Panc1 (cell line): ENCODE data around the gene SATB2. TPM values are rescaled to one million over a fixed set of nuclear protein-coding genes. Genes with fewer than 3 reads are reported as not detected.

Source experiments
- ATAC-seq: fragments of 200-7000 bp; cut with Tn5 transposase; 2 replicates; pipeline ENCODE4 v1.9.1; 2020; ENCODE audit warnings: mild to moderate bottlenecking, moderate library complexity
- BruUV-seq: library from RNA; stranded (reverse); fragments of 400-500 nt; replicated peaks from 2 replicates; lab custom pipeline; 2021; lab: Mats Ljungman, UMichigan
- CTCF ChIA-PET: fragments of 300-600 bp; sonication (Branson Sonifier 250); formaldehyde crosslinking; loops from one replicate; lab custom pipeline; 2022; ENCODE audit warnings: antibody characterized with exemption; lab: Charles Lee
- POLR2A ChIA-PET: fragments of 300-600 bp; sonication (Branson Sonifier 250); formaldehyde crosslinking; loops from one replicate; lab custom pipeline; 2022; ENCODE audit warnings: antibody characterized with exemption; lab: Charles Lee
- DNase-seq: peaks from one replicate; pipeline ENCODE4 v3.0.0-alpha.2; 2010; ENCODE audit warnings: low read depth, low spot score
- H3K27ac ChIP-seq: 2 replicates; pipeline ENCODE4 v1.5.1; 2011; ENCODE audit warnings: mild to moderate bottlenecking, low read length, inconsistent platforms
- H3K27me3 ChIP-seq: fragments of 200-500 bp; sonication (Bioruptor generic); 2 replicates; pipeline ENCODE4 v1.6.0; 2014; ENCODE audit warnings: low read length, inconsistent platforms; ENCODE audit not compliant: control insufficient read depth, insufficient read depth
- H3K36me3 ChIP-seq: fragments of 200-500 bp; sonication (Bioruptor generic); 2 replicates; pipeline ENCODE4 v1.5.1; 2014; ENCODE audit warnings: inconsistent platforms, mild to moderate bottlenecking, low read length, moderate library complexity; ENCODE audit not compliant: control insufficient read depth, insufficient read depth
- H3K4me1 ChIP-seq: 2 replicates; pipeline ENCODE4 v1.5.1; 2011; ENCODE audit warnings: inconsistent platforms, mild to moderate bottlenecking, low read length, moderate library complexity; ENCODE audit not compliant: control insufficient read depth, insufficient read depth
- H3K4me3 ChIP-seq, 2 experiments: 2 replicates each; pipeline ENCODE4 v1.5.1; 2011 to 2012; ENCODE audit warnings: low read depth in 2 of 2, low read length in 2 of 2, mild to moderate bottlenecking in 2 of 2, inconsistent platforms in 1 of 2, moderate library complexity in 1 of 2
- H3K9me3 ChIP-seq: fragments of 200-500 bp; sonication (Bioruptor generic); 2 replicates; pipeline ENCODE4 v1.5.1; 2014; ENCODE audit warnings: low read depth, mild to moderate bottlenecking, inconsistent platforms, low read length, moderate library complexity; ENCODE audit not compliant: control insufficient read depth, insufficient read depth
- POLR2AphosphoS5 ChIP-seq: IDR thresholded peaks from 2 replicates; pipeline ENCODE4 v1.6.1; 2012; ENCODE audit warnings: mild to moderate bottlenecking, low read depth, low read length, moderate library complexity
- SIN3A ChIP-seq: IDR thresholded peaks from 2 replicates; pipeline ENCODE4 v1.6.1; 2012; ENCODE audit warnings: low read depth, mild to moderate bottlenecking, low read length, moderate library complexity, borderline replicate concordance; ENCODE audit not compliant: insufficient read depth
- TCF7L2 ChIP-seq: IDR thresholded peaks from 2 replicates; pipeline ENCODE4 v1.6.1; 2011; ENCODE audit warnings: mild to moderate bottlenecking, low read depth, low read length, inconsistent platforms
- in situ Hi-C: cut with HindIII; loops from 2 replicates; pipeline ENCODE4 v1.10.0; 2016; ENCODE audit warnings: low sequenced_read_pairs, low pct_unique_long_range_greater_than_20kb
- intact Hi-C: fragments of 100-400 bp; cut with micrococcal nuclease; formaldehyde crosslinking; loops from one replicate; pipeline ENCODE4 v1.10.0; 2022; ENCODE audit not compliant: unreplicated experiment
- total RNA-seq: library from RNA; stranded (reverse); gene quantifications from one replicate; pipeline ENCODE4 v1.2.1, GENCODE V29; 2021; ENCODE audit not compliant: unreplicated experiment
- TF ChIP-seq, protein P1 (sequence below), 2 experiments: IDR thresholded peaks; 2 replicates each; pipeline ENCODE4 v1.6.1; 2011 to 2012; ENCODE audit warnings: low read depth in 2 of 2, control low read depth in 1 of 2, low read length in 1 of 2, mild to moderate bottlenecking in 1 of 2, moderate library complexity in 1 of 2; ENCODE audit not compliant: insufficient read depth in 1 of 2
- TF ChIP-seq, protein P2 (sequence below): fragments of 450-650 bp; IDR thresholded peaks from 2 replicates; pipeline ENCODE4 v1.5.1; 2017; ENCODE audit warnings: mild to moderate bottlenecking

SATB2 gene
- total RNA-seq, 1 experiment from 2014 or later = 43.2 TPM

DNA sequence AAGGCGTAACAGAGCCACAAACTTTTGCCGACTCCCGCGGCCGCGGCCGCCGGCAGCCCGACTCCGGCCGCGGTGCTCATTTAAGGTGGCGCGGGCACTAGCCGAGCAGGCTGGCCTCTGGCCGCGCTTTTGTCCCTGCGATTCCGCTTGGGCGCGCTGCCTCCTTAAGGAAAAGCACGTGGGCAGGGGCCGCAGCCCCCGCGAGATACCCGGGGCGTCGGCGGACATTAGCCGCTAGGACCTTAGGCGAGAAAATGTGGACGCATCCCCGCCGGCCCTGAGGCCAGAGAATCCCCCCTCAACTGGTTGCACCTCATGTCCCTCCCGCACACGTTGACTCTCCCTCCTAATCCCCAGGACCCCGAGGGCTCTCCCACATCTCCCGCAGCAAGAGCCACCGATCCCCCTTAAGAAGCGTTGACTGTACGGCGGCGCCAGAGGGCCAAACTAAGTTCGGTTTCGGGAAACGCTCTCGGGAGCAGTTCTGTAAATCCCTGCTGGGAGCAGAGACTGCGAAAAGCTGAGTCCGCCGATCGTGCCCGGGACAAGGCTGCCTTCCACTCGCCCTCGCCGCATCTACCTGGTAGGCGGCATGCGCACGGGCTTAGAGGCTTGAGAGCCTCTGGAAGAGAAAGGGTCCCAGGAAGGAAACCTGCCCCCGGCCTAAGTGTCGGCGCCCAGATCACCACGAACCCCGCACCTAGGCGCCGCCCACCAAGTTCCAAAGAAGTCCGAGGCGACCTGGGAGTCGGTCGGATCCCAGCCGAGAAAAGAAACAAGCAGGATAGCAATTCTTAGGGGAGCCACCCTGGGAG is 1.8 kb upstream of the SATB2 start:
- H3K9me3 ChIP-seq = no peaks in the 10 kb centered on the region
- H3K27me3 ChIP-seq = no peaks in the 10 kb centered on the region
- CTCF ChIA-PET = interaction anchor here (0.7 kb wide), 1 partner anchor 26 kb away, joined by 7 read pairs; no protein-coding TSS in a partner anchor
- DNase-seq (no peak), ATAC-seq (peak; percentile 31)
- peaks cover 18% of the 10 kb centered on the region for H3K4me1 ChIP-seq
- H3K36me3 ChIP-seq = no peaks in the 10 kb centered on the region; the same call in 1 of the 2 replicates
- peak overlapping the region; percentile 68 to 94 for H3K4me3 ChIP-seq
- TF ChIP-seq SIN3A = 0 out of 2 replicates have a peak, but pooled peaks have one; percentile 26
- TF ChIP-seq TCF7L2 = no peak; the same call in 1 of the 2 replicates
- TF ChIP-seq, protein P1, sequence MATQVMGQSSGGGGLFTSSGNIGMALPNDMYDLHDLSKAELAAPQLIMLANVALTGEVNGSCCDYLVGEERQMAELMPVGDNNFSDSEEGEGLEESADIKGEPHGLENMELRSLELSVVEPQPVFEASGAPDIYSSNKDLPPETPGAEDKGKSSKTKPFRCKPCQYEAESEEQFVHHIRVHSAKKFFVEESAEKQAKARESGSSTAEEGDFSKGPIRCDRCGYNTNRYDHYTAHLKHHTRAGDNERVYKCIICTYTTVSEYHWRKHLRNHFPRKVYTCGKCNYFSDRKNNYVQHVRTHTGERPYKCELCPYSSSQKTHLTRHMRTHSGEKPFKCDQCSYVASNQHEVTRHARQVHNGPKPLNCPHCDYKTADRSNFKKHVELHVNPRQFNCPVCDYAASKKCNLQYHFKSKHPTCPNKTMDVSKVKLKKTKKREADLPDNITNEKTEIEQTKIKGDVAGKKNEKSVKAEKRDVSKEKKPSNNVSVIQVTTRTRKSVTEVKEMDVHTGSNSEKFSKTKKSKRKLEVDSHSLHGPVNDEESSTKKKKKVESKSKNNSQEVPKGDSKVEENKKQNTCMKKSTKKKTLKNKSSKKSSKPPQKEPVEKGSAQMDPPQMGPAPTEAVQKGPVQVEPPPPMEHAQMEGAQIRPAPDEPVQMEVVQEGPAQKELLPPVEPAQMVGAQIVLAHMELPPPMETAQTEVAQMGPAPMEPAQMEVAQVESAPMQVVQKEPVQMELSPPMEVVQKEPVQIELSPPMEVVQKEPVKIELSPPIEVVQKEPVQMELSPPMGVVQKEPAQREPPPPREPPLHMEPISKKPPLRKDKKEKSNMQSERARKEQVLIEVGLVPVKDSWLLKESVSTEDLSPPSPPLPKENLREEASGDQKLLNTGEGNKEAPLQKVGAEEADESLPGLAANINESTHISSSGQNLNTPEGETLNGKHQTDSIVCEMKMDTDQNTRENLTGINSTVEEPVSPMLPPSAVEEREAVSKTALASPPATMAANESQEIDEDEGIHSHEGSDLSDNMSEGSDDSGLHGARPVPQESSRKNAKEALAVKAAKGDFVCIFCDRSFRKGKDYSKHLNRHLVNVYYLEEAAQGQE (IDR thresholded peaks at IDR 0.05; ENCODE audit: insufficient read depth in 1 of 2, low read depth in 2 of 2, low read length in 1 of 2) = peak in 1 of 2 experiments; percentile 42; a peak in 1 of 4 replicates
- TF ChIP-seq POLR2AphosphoS5 = peak; percentile 89
- TF ChIP-seq, protein P2, sequence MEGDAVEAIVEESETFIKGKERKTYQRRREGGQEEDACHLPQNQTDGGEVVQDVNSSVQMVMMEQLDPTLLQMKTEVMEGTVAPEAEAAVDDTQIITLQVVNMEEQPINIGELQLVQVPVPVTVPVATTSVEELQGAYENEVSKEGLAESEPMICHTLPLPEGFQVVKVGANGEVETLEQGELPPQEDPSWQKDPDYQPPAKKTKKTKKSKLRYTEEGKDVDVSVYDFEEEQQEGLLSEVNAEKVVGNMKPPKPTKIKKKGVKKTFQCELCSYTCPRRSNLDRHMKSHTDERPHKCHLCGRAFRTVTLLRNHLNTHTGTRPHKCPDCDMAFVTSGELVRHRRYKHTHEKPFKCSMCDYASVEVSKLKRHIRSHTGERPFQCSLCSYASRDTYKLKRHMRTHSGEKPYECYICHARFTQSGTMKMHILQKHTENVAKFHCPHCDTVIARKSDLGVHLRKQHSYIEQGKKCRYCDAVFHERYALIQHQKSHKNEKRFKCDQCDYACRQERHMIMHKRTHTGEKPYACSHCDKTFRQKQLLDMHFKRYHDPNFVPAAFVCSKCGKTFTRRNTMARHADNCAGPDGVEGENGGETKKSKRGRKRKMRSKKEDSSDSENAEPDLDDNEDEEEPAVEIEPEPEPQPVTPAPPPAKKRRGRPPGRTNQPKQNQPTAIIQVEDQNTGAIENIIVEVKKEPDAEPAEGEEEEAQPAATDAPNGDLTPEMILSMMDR = peak; percentile 8; the same call in 1 of the 2 replicates
- intact Hi-C loops (no loop called here), in situ Hi-C loops (no loop called here)
- BruUV-seq = no TSS peak
- POLR2A ChIA-PET = no interaction called here
- peak overlapping the region; percentile 99 for H3K27ac ChIP-seq

DNA sequence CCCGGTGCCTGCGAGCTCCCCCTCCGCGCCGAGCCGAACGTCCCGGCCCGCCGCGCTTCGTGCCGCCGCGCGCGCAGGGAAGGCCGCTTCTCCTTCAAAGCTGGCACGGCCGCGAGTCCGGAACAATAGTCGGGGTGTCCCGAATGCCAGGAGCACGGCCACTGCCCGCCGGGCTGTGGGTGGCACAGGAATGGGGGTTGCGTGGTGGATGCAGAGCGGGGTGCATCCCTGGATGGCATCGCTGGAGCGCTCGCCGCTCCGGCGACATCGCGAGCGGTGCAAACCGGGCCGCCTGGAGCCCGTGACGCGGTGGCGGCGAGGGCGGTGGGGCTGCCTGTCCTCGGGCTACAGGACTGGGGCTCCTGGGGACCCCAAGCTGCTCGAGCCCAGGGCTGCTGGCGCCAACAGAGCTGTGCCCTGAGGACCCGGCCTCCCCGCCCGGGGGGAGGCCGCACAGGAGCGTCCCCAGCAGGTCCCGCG is 1.1 kb upstream of the SATB2 start:
- peaks cover 23% of the 10 kb centered on the region for H3K4me1 ChIP-seq
- H3K9me3 ChIP-seq = no peaks in the 10 kb centered on the region
- in situ Hi-C loops (no loop called here), intact Hi-C loops (no loop called here)
- DNase-seq (no peak), ATAC-seq (peak; percentile 9)
- H3K36me3 ChIP-seq = peaks cover 4% of the 10 kb centered on the region; the same call in 1 of the 2 replicates
- no peaks in the 10 kb centered on the region for H3K27me3 ChIP-seq
- H3K27ac ChIP-seq = peak overlapping the region; percentile 99
- ChIA-PET POLR2A (no interaction called here), CTCF (interaction anchor here (0.7 kb wide), 1 partner anchor 27 kb away, joined by 7 read pairs; no protein-coding TSS in a partner anchor)
- BruUV-seq = no TSS peak
- H3K4me3 ChIP-seq = peak overlapping the region; percentile 68 to 94
- TF ChIP-seq TCF7L2 = no peak
- TF ChIP-seq, protein P1 (IDR thresholded peaks at IDR 0.05; ENCODE audit: insufficient read depth in 1 of 2, low read depth in 2 of 2, low read length in 1 of 2) = no peak
- TF ChIP-seq, protein P2 = peak; percentile 33
- TF ChIP-seq SIN3A = no peak
- peak; percentile 8; the same call in 1 of the 2 replicates for TF ChIP-seq POLR2AphosphoS5
